ENCODE results near the gene RPL10A. TPM values are rescaled to one million over a fixed set of nuclear protein-coding genes. Genes with fewer than 3 reads are reported as not detected.
"Not testable (repeated sequence)": the region's sequence is repeated elsewhere in the genome, so short reads cannot be mapped to it uniquely, and the experiment has no call there.

Gene RPL10A
- total RNA-seq, 1 donor from 2014 or later, result 1,717 TPM

- TF ChIP-seq CTCF (conservative IDR thresholded peaks at IDR 0.05), result no peak
- no peak overlapping the region for H3K4me3 Mint-ChIP-seq
These were observed 40.8 kb upstream of the RPL10A start for GRCh38 chr6:35427435-35427834.

GRCh38 chr6:35427851-35428321 lies 40.3 kb upstream of the RPL10A start:
- Mint-ChIP-seq H3K4me1 (peaks cover 10% of the 10 kb centered on the region), H3K36me3 (ENCODE audit: low read depth) (peaks cover 15% of the 10 kb centered on the region), H3K27me3 (ENCODE audit: low read depth) (no peaks in the 10 kb centered on the region), H3K9me3 (peaks cover 8% of the 10 kb centered on the region), H3K27ac (ENCODE audit: unreplicated experiment) (no peak overlapping the region), H3K4me3 (no peak overlapping the region)
- DNase-seq (ENCODE audit: low read depth, low spot score), result no peak
- no peak for TF ChIP-seq CTCF (conservative IDR thresholded peaks at IDR 0.05)

More at GRCh38 chr6:35427435-35427834, 40.8 kb upstream of the RPL10A start:
- Mint-ChIP-seq H3K27ac (ENCODE audit: unreplicated experiment) (no peak overlapping the region), H3K36me3 (ENCODE audit: low read depth) (peaks cover 15% of the 10 kb centered on the region), H3K9me3 (peaks cover 8% of the 10 kb centered on the region), H3K27me3 (ENCODE audit: low read depth) (no peaks in the 10 kb centered on the region), H3K4me1 (peaks cover 10% of the 10 kb centered on the region)
- no peak for DNase-seq (ENCODE audit: low read depth, low spot score)

- no peak for DNase-seq (ENCODE audit: low read depth, low spot score)
- H3K9me3 Mint-ChIP-seq, result peaks cover 8% of the 10 kb centered on the region
- no peak for TF ChIP-seq CTCF (conservative IDR thresholded peaks at IDR 0.05)
- peaks cover 15% of the 10 kb centered on the region for H3K36me3 Mint-ChIP-seq (ENCODE audit: low read depth)
- no peaks in the 10 kb centered on the region for H3K27me3 Mint-ChIP-seq (ENCODE audit: low read depth)
- H3K4me3 Mint-ChIP-seq, result no peak overlapping the region
- peak overlapping the region; percentile 16 for H3K27ac Mint-ChIP-seq (ENCODE audit: unreplicated experiment)
- peaks cover 10% of the 10 kb centered on the region for H3K4me1 Mint-ChIP-seq
These were observed 39.6 kb upstream of the RPL10A start for GRCh38 chr6:35428421-35429149.

- no peak for DNase-seq (ENCODE audit: low read depth, low spot score)
- Mint-ChIP-seq H3K4me3 (no peak overlapping the region), H3K27ac (ENCODE audit: unreplicated experiment) (no peak overlapping the region), H3K9me3 (peaks cover 8% of the 10 kb centered on the region), H3K27me3 (ENCODE audit: low read depth) (no peaks in the 10 kb centered on the region), H3K36me3 (ENCODE audit: low read depth) (peaks cover 15% of the 10 kb centered on the region), H3K4me1 (peaks cover 10% of the 10 kb centered on the region)
- no peak for TF ChIP-seq CTCF (conservative IDR thresholded peaks at IDR 0.05)
These were observed 38.7 kb upstream of the RPL10A start for GRCh38 chr6:35429463-35429862.

- no peak for DNase-seq (ENCODE audit: low read depth, low spot score)
- no peak for TF ChIP-seq CTCF (conservative IDR thresholded peaks at IDR 0.05)
- peaks cover 12% of the 10 kb centered on the region for H3K36me3 Mint-ChIP-seq (ENCODE audit: low read depth)
- H3K27ac Mint-ChIP-seq (ENCODE audit: unreplicated experiment), result no peak overlapping the region
- H3K9me3 Mint-ChIP-seq, result peaks cover 8% of the 10 kb centered on the region
- H3K27me3 Mint-ChIP-seq (ENCODE audit: low read depth), result no peaks in the 10 kb centered on the region
- H3K4me3 Mint-ChIP-seq, result no peak overlapping the region
- H3K4me1 Mint-ChIP-seq, result peaks cover 3% of the 10 kb centered on the region
These were observed 35.9 kb upstream of the RPL10A start for GRCh38 chr6:35432291-35432690.

GRCh38 chr6:35432702-35433101 lies 35.5 kb upstream of the RPL10A start:
- H3K9me3 Mint-ChIP-seq; H3K27ac Mint-ChIP-seq (ENCODE audit: unreplicated experiment); H3K27me3 Mint-ChIP-seq (ENCODE audit: low read depth): not testable (repeated sequence)

More at GRCh38 chr6:35432702-35433101, 35.5 kb upstream of the RPL10A start:
- peaks cover 12% of the 10 kb centered on the region for H3K36me3 Mint-ChIP-seq (ENCODE audit: low read depth)
- not testable (repeated sequence) for DNase-seq (ENCODE audit: low read depth, low spot score); H3K4me3 Mint-ChIP-seq; H3K4me1 Mint-ChIP-seq

Data from neural crest cell (in vitro differentiated cells).